H9 (cell line): Measurements from ENCODE around the gene EEF1AKMT3. TPM values are rescaled to one million over a fixed set of nuclear protein-coding genes. Genes with fewer than 3 reads are reported as not detected.

Experiments used
- DNase-seq: peaks from one replicate; pipeline ENCODE4 v3.0.0-alpha.2; 2017
- H2AFZ ChIP-seq: one replicate; pipeline ENCODE4 v1.6.1; 2013; ENCODE audit warnings: mild to moderate bottlenecking, low read length, control low read depth, moderate library complexity
- H2AK5ac ChIP-seq: 2 replicates; pipeline ENCODE4 v1.6.1; 2013; ENCODE audit warnings: low read length, control low read depth, mixed read lengths; ENCODE audit not compliant: insufficient read length
- H2BK120ac ChIP-seq: one replicate; pipeline ENCODE4 v1.6.1; 2013; ENCODE audit warnings: low read depth, mild to moderate bottlenecking, low read length, control low read depth, inconsistent platforms; ENCODE audit not compliant: poor library complexity, severe bottlenecking
- H2BK12ac ChIP-seq: 2 replicates; pipeline ENCODE4 v1.6.1; 2013; ENCODE audit warnings: low read length, control low read depth, mixed read lengths, low read depth; ENCODE audit not compliant: insufficient read length
- H2BK15ac ChIP-seq: 2 replicates; pipeline ENCODE4 v1.6.1; 2013; ENCODE audit warnings: low read depth, low read length, control low read depth
- H2BK20ac ChIP-seq: one replicate; pipeline ENCODE4 v1.6.1; 2013; ENCODE audit warnings: low read depth, mild to moderate bottlenecking, low read length, control low read depth, inconsistent platforms; ENCODE audit not compliant: poor library complexity, severe bottlenecking
- H2BK5ac ChIP-seq: 2 replicates; pipeline ENCODE4 v1.6.1; 2013; ENCODE audit warnings: low read length, control low read depth, mixed read lengths; ENCODE audit not compliant: insufficient read length
- H3K14ac ChIP-seq: 2 replicates; pipeline ENCODE4 v1.6.1; 2013; ENCODE audit warnings: low read length, control low read depth; ENCODE audit not compliant: insufficient read depth
- H3K18ac ChIP-seq: 2 replicates; pipeline ENCODE4 v1.6.1; 2013; ENCODE audit warnings: low read depth, mild to moderate bottlenecking, mixed read lengths, low read length, control low read depth; ENCODE audit not compliant: insufficient read length
- H3K23ac ChIP-seq: 2 replicates; pipeline ENCODE4 v1.6.1; 2013; ENCODE audit warnings: low read length, control low read depth, mixed read lengths, low read depth; ENCODE audit not compliant: insufficient read length
- H3K23me2 ChIP-seq: 2 replicates; pipeline ENCODE4 v1.6.1; 2013; ENCODE audit warnings: low read depth, mild to moderate bottlenecking, mixed read lengths, low read length, control low read depth; ENCODE audit not compliant: insufficient read length, poor library complexity, severe bottlenecking
- H3K27ac ChIP-seq: 2 replicates; pipeline ENCODE4 v1.5.1; 2013; ENCODE audit warnings: low read length, control low read depth, mixed read lengths, low read depth; ENCODE audit not compliant: insufficient read length
- H3K27me3 ChIP-seq: 2 replicates; pipeline ENCODE4 v1.6.1; 2013; ENCODE audit warnings: low read length, control low read depth, inconsistent platforms; ENCODE audit not compliant: insufficient read depth
- H3K4ac ChIP-seq: 2 replicates; pipeline ENCODE4 v1.6.1; 2013; ENCODE audit warnings: low read depth, mild to moderate bottlenecking, control low read depth, inconsistent platforms, low read length, moderate library complexity
- H3K4me1 ChIP-seq: 2 replicates; pipeline ENCODE4 v1.6.1; 2013; ENCODE audit warnings: low read length, control low read depth, inconsistent platforms; ENCODE audit not compliant: insufficient read depth
- H3K4me2 ChIP-seq: 2 replicates; pipeline ENCODE4 v1.6.1; 2013; ENCODE audit warnings: low read length, control low read depth, mixed read lengths; ENCODE audit not compliant: insufficient read length, insufficient read depth
- H3K56ac ChIP-seq: 2 replicates; pipeline ENCODE4 v1.6.1; 2013; ENCODE audit warnings: low read depth, mild to moderate bottlenecking, mixed read lengths, low read length, control low read depth; ENCODE audit not compliant: insufficient read length
- H3K79me1 ChIP-seq: 2 replicates; pipeline ENCODE4 v1.6.1; 2013; ENCODE audit warnings: low read depth, mild to moderate bottlenecking, moderate library complexity, low read length, control low read depth, inconsistent platforms; ENCODE audit not compliant: insufficient read depth, poor library complexity, severe bottlenecking
- H3K79me2 ChIP-seq: 2 replicates; pipeline ENCODE4 v1.6.1; 2013; ENCODE audit warnings: low read length, control low read depth, inconsistent platforms; ENCODE audit not compliant: insufficient read depth
- H3K9ac ChIP-seq: 2 replicates; pipeline ENCODE4 v1.6.1; 2013; ENCODE audit warnings: low read length, control low read depth, mixed read lengths; ENCODE audit not compliant: insufficient read length; ENCODE audit errors: extremely low read depth
- H3K9me3 ChIP-seq: one replicate; pipeline ENCODE4 v1.6.1; 2013; ENCODE audit warnings: low read depth, low read length, inconsistent platforms; ENCODE audit not compliant: control insufficient read depth
- H3T11ph ChIP-seq: one replicate; pipeline ENCODE4 v1.6.1; 2013; ENCODE audit warnings: mild to moderate bottlenecking, low read length, control low read depth, inconsistent platforms
- H4K20me1 ChIP-seq: one replicate; pipeline ENCODE4 v1.6.1; 2013; ENCODE audit not compliant: control insufficient read depth, insufficient read length, insufficient read depth
- H4K5ac ChIP-seq: 2 replicates; pipeline ENCODE4 v1.6.1; 2013; ENCODE audit warnings: low read depth, mild to moderate bottlenecking, mixed read lengths, low read length, control low read depth; ENCODE audit not compliant: insufficient read length
- H4K8ac ChIP-seq: replicated peaks from 2 replicates; pipeline ENCODE4 v1.6.1; 2013; ENCODE audit warnings: low read length, control low read depth, mixed read lengths, low read depth; ENCODE audit not compliant: insufficient read length
- H4K91ac ChIP-seq: 2 replicates; pipeline ENCODE4 v1.6.1; 2013; ENCODE audit warnings: low read depth, mild to moderate bottlenecking, moderate library complexity, mixed read lengths, low read length, control low read depth; ENCODE audit not compliant: insufficient read length
- H3K27ac Mint-ChIP-seq, 3 experiments: 2 replicates in 2 of 3; 3 replicates in 1 of 3; pipeline ENCODE4 v1.8.0; 2020 to 2021; ENCODE audit warnings: mixed read lengths in 3 of 3, mild to moderate bottlenecking in 1 of 3, moderate library complexity in 1 of 3
- H3K27me3 Mint-ChIP-seq: 2 replicates; pipeline ENCODE4 v1.8.0; 2021; ENCODE audit warnings: low read depth, mild to moderate bottlenecking, moderate library complexity, mixed read lengths
- H3K36me3 Mint-ChIP-seq, 3 experiments: 2 replicates in 2 of 3; 3 replicates in 1 of 3; pipeline ENCODE4 v1.8.0; 2020 to 2021; ENCODE audit warnings: low read depth in 3 of 3, mixed read lengths in 3 of 3; ENCODE audit not compliant: insufficient read depth in 1 of 3
- H3K4me1 Mint-ChIP-seq, 2 experiments: 2 replicates each; pipeline ENCODE4 v1.8.0; 2020; ENCODE audit warnings: mixed read lengths in 2 of 2
- H3K4me3 Mint-ChIP-seq, 2 experiments: 2 replicates in 1 of 2; 3 replicates in 1 of 2; pipeline ENCODE4 v1.8.0; 2020 to 2021; ENCODE audit warnings: mild to moderate bottlenecking in 2 of 2, mixed read lengths in 2 of 2, moderate library complexity in 1 of 2
- H3K9me3 Mint-ChIP-seq, 2 experiments: 2 replicates in 1 of 2; 3 replicates in 1 of 2; pipeline ENCODE4 v1.8.0; 2020; ENCODE audit warnings: mild to moderate bottlenecking in 2 of 2, mixed read lengths in 2 of 2, moderate library complexity in 1 of 2
- CTCF ChIP-seq: fragments of 200-600 bp; sonication (generic); conservative IDR thresholded peaks from 3 replicates; pipeline ENCODE4 v1.8.0; 2021; ENCODE audit warnings: antibody characterized with exemption, mild to moderate bottlenecking
- WGBS: extraction: QIAGEN DNeasy Blood & Tissue Kit; methylation state at CpG from one replicate; pipeline ENCODE4 v1.1.7; 2013; ENCODE audit warnings: missing lambda C conversion rate, low lambda C conversion rate, mixed read lengths; ENCODE audit not compliant: insufficient read length; ENCODE audit errors: extremely low coverage; 5-methylcytosine and 5-hydroxymethylcytosine counted together
- total RNA-seq: library from RNA; stranded (reverse); gene quantifications from 2 replicates; pipeline ENCODE4 v1.2.1, GENCODE V29; 2021

The EEF1AKMT3 gene
- total RNA-seq, 1 experiment from 2014 or later, result 2.9 TPM

- Histone ChIP-seq H3K4me2 (no peak overlapping the region), H3T11ph (no peak overlapping the region), H3K14ac (no peak overlapping the region), H3K56ac (no peak overlapping the region), H2BK120ac (no peak overlapping the region), H2BK5ac (no peak overlapping the region), H2AFZ (no peak overlapping the region), H3K79me1 (no peaks in the 10 kb centered on the region), H4K5ac (no peak overlapping the region), H3K23ac (no peak overlapping the region), H4K20me1 (peaks cover 2% of the 10 kb centered on the region), H2BK12ac (no peak overlapping the region), H3K79me2 (no peaks in the 10 kb centered on the region), H3K4ac (no peak overlapping the region), H3K23me2 (peaks cover 12% of the 10 kb centered on the region), H4K8ac (no peak overlapping the region), H3K27me3 (peaks cover 41% of the 10 kb centered on the region), H4K91ac (no peak overlapping the region), H3K27ac (no peak overlapping the region), H2BK20ac (no peak overlapping the region), H3K9ac (no peak overlapping the region), H2BK15ac (no peak overlapping the region), H2AK5ac (no peak overlapping the region), H3K9me3 (no peaks in the 10 kb centered on the region), H3K4me1 (no peaks in the 10 kb centered on the region), H3K18ac (no peak overlapping the region)
- peak overlapping the region in 1 of 3 experiments; percentile 29; a peak in 1 of 7 replicates for H3K27ac Mint-ChIP-seq
- H3K4me3 Mint-ChIP-seq, result peak overlapping the region in 1 of 2 experiments; percentile 33; a peak in 1 of 5 replicates
- peaks cover 12 to 24% of the 10 kb centered on the region in 2 experiments for H3K4me1 Mint-ChIP-seq
- peaks cover 98% of the 10 kb centered on the region for H3K27me3 Mint-ChIP-seq
- H3K36me3 Mint-ChIP-seq, result no peaks in the 10 kb centered on the region
- H3K9me3 Mint-ChIP-seq, result no peaks in the 10 kb centered on the region; a peak in 1 of 5 replicates
- DNase-seq, result no peak
- TF ChIP-seq CTCF, result no peak
- no CpG with 5 or more reads among the region's 11 CpGs for WGBS
Measured at GRCh38 chr12:57732726-57733593, 39.5 kb upstream of the EEF1AKMT3 start.
